Mesodermal cell (in vitro differentiated cells): ENCODE results near the gene PPIP5K2.
A peak's percentile ranks its signal among the peaks of the same experiment; 100 is the strongest.

Experiments used
- H3K27ac ChIP-seq: 2 replicates; pipeline ENCODE4 v1.7.0; 2013; ENCODE audit warnings: mild to moderate bottlenecking, low read depth, low read length, moderate library complexity; ENCODE audit not compliant: severe bottlenecking
- H3K36me3 ChIP-seq: 2 replicates; pipeline ENCODE4 v1.7.1; 2013; ENCODE audit warnings: mild to moderate bottlenecking, low read length, moderate library complexity; ENCODE audit not compliant: control insufficient read depth, insufficient read depth
- H3K4me1 ChIP-seq: one replicate; pipeline ENCODE4 v1.7.1; 2013; ENCODE audit warnings: mild to moderate bottlenecking, low read length; ENCODE audit not compliant: insufficient read depth, control insufficient read depth, poor library complexity, severe bottlenecking
- H3K4me3 ChIP-seq: 2 replicates; pipeline ENCODE4 v1.7.0; 2013; ENCODE audit warnings: low read length, control low read depth, mild to moderate bottlenecking; ENCODE audit not compliant: insufficient read depth, poor library complexity, severe bottlenecking; ENCODE audit errors: extremely low read depth
- H3K9me3 ChIP-seq: 2 replicates; pipeline ENCODE4 v1.7.1; 2013; ENCODE audit warnings: mild to moderate bottlenecking, low read length, moderate library complexity; ENCODE audit not compliant: control insufficient read depth
- WGBS, 2 experiments: methylation state at CpG; one replicate each; pipeline ENCODE4 v1.1.5; 2013; ENCODE audit warnings: missing lambda C conversion rate in 2 of 2; ENCODE audit not compliant: insufficient coverage in 2 of 2; 5-methylcytosine and 5-hydroxymethylcytosine counted together

PPIP5K2 gene

DNA sequence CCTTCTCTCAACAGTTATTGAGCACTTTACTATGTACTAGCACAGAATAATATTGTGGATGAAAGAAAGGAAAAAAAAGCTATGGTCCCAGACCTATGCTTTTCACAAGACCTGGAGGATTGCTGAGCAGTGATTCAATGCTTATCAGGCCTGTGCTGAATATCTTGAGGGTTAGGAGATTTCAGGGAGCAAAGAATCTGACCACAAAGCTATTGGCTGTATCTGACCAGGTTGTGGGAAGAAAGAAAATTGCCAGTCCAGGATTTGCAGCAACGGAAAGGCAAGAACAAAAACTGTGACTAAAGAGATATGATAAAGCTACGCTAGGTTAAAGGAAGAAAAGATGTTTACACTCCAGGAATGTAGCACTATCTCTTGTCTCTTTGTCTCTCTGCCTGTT, 123.6 kb downstream of the PPIP5K2 start:
- Histone ChIP-seq H3K9me3 (no peaks in the 10 kb centered on the region), H3K27ac (peak overlapping the region; percentile 55), H3K4me3 (no peak overlapping the region), H3K4me1 (peaks cover 10% of the 10 kb centered on the region), H3K36me3 (no peaks in the 10 kb centered on the region)
- 80 to 90% methylated on average over 1 to 2 of the region's 2 CpGs for whole genome bisulfite sequencing, 2 experiments

- H3K27ac ChIP-seq: no peak overlapping the region
- no peaks in the 10 kb centered on the region for H3K36me3 ChIP-seq
Observed at GRCh38 chr5:103244398-103244797, 124.3 kb downstream of the PPIP5K2 start.

DNA sequence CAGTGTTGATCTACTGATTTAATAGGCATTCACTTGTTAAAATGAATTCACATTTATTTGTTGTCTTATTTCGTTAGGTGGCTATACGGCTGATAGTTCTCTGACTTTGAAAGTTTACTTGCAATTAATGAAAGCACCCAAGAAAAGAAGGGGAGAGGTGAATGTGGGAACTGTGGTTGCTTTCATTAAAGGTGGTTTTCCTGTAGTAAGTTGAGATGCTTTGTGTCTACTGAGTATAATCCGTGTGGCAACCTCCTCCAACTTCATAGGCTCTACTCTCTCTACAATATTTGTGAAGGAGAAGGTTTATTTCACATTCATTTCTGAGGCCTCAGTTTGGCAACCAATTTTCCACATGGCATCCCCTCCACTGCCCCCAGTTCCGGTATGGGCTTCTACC, 125.7 kb downstream of the PPIP5K2 start:
- Histone ChIP-seq H3K4me3 (no peak overlapping the region), H3K27ac (no peak overlapping the region), H3K4me1 (peaks cover 10% of the 10 kb centered on the region), H3K36me3 (no peaks in the 10 kb centered on the region), H3K9me3 (no peaks in the 10 kb centered on the region)
- WGBS, 2 experiments: 89 to 100% methylated on average over 1 of the region's 4 CpGs

More at GRCh38 chr5:103244398-103244797, 124.3 kb downstream of the PPIP5K2 start:
- no peak overlapping the region for H3K4me3 ChIP-seq
- no peaks in the 10 kb centered on the region for H3K9me3 ChIP-seq
- H3K4me1 ChIP-seq: peaks cover 10% of the 10 kb centered on the region

DNA sequence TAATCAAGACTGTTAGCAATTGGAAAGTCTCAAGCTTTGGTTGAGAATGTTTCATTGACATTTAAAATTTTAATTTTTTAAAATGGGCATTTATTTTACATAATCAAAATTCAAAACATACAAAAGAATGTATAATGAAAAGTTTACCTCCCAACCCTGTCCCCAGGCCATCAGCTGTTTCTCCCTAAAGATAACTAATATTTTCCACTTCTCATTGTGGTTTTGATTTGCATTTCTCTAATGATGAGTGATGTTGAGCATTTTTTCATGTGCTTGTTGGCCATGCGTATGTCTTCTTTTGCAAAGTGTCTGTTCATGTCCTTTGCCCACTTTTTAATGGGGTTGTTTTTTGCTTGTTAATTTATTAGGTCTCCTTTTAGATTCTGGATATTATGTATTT, 127.0 kb downstream of the PPIP5K2 start:
- no peak overlapping the region for H3K4me3 ChIP-seq
- H3K36me3 ChIP-seq: no peaks in the 10 kb centered on the region
- peaks cover 10% of the 10 kb centered on the region for H3K4me1 ChIP-seq
- no peaks in the 10 kb centered on the region for H3K9me3 ChIP-seq
- H3K27ac ChIP-seq: no peak overlapping the region
- 88 to 100% methylated on average over 1 of the region's 1 CpG for WGBS, 2 experiments

- WGBS, 2 experiments: no CpG with 5 or more reads among the region's 2 CpGs
- Histone ChIP-seq H3K4me1 (peaks cover 8% of the 10 kb centered on the region), H3K36me3 (no peaks in the 10 kb centered on the region), H3K27ac (no peak overlapping the region), H3K9me3 (no peaks in the 10 kb centered on the region), H3K4me3 (no peak overlapping the region)
Observed at GRCh38 chr5:103249068-103249467, 129.0 kb downstream of the PPIP5K2 start.

GRCh38 chr5:103254921-103255320, 134.8 kb downstream of the PPIP5K2 start:
- Histone ChIP-seq H3K4me3 (no peak overlapping the region), H3K27ac (no peak overlapping the region), H3K4me1 (no peaks in the 10 kb centered on the region), H3K9me3 (no peaks in the 10 kb centered on the region), H3K36me3 (no peaks in the 10 kb centered on the region)
- no CpG with 5 or more reads among the region's 1 CpG for WGBS, 2 experiments

DNA sequence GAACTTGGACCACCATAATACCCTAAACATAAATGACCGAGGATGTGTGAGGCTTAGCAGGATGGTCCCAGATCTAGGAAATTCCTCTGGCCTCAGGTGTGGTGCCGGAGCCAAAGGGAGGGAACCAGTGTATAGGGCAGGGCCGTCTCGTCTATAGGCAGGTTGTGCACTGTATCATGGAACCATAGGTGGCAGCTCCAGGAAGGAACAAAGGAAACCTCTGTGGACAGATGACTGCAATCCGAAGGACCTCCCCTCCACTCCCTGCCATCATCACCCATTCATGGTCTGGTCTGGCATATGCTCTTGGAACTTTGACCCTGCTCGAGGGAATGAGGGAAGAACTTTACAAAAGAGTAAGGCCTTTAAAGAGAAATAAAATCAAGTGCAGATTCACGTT, 135.6 kb downstream of the PPIP5K2 start:
- WGBS, 2 experiments: 89 to 90% methylated on average over 4 to 5 of the region's 7 CpGs
- Histone ChIP-seq H3K4me3 (no peak overlapping the region), H3K36me3 (no peaks in the 10 kb centered on the region), H3K27ac (no peak overlapping the region), H3K9me3 (no peaks in the 10 kb centered on the region), H3K4me1 (no peaks in the 10 kb centered on the region)

DNA sequence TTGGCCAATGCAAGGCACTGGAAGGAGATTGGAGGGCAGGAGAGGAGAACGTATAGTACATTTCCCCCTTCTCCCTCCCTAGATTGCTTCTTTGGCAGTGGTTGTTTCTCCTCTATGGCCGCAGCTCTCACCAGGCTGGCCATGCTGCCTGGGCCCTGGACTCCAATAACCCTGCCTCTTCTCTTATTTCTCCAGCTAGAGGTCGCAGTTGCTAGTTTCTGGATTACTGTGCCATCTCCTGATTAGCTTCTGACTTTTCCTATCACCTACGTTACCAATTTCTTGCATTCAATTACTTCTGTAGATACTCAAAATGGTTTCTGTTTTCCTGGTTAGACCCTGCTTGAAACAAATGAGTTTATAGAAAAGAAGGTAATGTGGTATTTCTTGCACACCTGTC, 136.1 kb downstream of the PPIP5K2 start:
- no peaks in the 10 kb centered on the region for H3K9me3 ChIP-seq
- 75 to 90% methylated on average over 1 to 2 of the region's 4 CpGs for WGBS, 2 experiments
- H3K27ac ChIP-seq: no peak overlapping the region
- H3K4me1 ChIP-seq: peaks cover 3% of the 10 kb centered on the region
- H3K36me3 ChIP-seq: no peaks in the 10 kb centered on the region
- no peak overlapping the region for H3K4me3 ChIP-seq

GRCh38 chr5:103258368-103258956, 138.4 kb downstream of the PPIP5K2 start, which contains the start of gene MACIR:
TSS of gene MACIR (plus strand) at chr5:103258763. CDS start at chr5:103275920, 17,157 bp downstream.
- Histone ChIP-seq H3K27ac (peak within 1 kb of the TSS; percentile 62), H3K4me1 (peaks cover 8% of the 10 kb centered on the region), H3K4me3 (peak within 1 kb of the TSS; percentile 84), H3K36me3 (no peaks in the 10 kb centered on the region), H3K9me3 (no peaks in the 10 kb centered on the region)
- WGBS, 2 experiments: 0% methylated on average over 14 to 16 of the region's 45 CpGs

DNA sequence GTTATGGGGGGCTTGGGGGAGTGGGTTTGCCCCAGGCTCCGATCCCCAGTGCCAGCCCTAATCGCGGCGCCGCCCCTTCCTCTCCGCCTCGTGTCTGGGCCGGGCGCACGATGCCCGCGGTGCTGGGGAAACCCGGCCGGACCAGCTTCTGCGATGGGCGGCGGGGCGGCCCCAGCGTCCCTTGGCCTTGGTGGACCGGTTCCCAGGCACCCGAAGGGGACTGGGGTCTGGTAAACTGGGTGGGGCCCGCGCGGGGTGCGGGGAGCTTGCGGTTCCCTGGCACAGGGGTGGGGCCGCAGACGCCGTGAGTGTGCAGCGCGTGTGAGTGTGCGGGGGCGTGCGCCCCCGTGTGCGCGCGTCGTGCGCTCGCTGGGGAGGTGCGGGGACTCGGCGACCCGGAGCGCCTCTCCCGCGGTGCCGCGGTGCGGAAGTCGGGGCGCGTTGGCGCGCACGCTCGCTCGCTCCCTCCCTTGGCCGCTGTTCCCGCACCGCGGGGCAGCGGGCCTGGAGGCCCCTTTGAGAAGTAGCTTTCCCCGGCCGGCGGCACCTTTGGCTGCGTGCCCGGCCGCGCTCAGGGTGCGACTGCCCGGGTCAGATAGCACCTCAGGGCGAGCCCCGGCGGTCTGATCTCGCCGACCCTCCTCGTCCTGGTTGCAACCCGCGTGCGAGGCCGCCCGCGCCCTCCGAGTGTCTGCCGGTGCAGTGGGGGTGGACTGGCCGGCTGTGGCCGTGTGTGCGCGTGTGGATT, 139.0 kb downstream of the PPIP5K2 start:
- Histone ChIP-seq H3K4me3 (peak overlapping the region; percentile 84), H3K36me3 (no peaks in the 10 kb centered on the region), H3K4me1 (peaks cover 8% of the 10 kb centered on the region), H3K9me3 (no peaks in the 10 kb centered on the region), H3K27ac (peak overlapping the region; percentile 62)
- 0 to 1% methylated on average over 46 to 82 of the region's 91 CpGs for whole genome bisulfite sequencing, 2 experiments

- peak overlapping the region; percentile 84 for H3K4me3 ChIP-seq
- 0% methylated on average over 5 to 13 of the region's 20 CpGs for WGBS, 2 experiments
- no peaks in the 10 kb centered on the region for H3K9me3 ChIP-seq
- peaks cover 8% of the 10 kb centered on the region for H3K4me1 ChIP-seq
- H3K36me3 ChIP-seq: no peaks in the 10 kb centered on the region
- H3K27ac ChIP-seq: no peak overlapping the region
Observed at GRCh38 chr5:103259705-103260355, 139.7 kb downstream of the PPIP5K2 start.
